Measurements from ENCODE around the gene RCAN2. TPM values are rescaled to one million over a fixed set of nuclear protein-coding genes. Genes with fewer than 3 reads are reported as not detected.

Gene RCAN2
- total RNA-seq, 1 donor from 2014 or later, result 17.0 TPM

GRCh38 chr6:46186583-46186982 is 304.7 kb downstream of the RCAN2 start:
- no peak for TF ChIP-seq CTCF (IDR thresholded peaks at IDR 0.05; ENCODE audit: unreplicated experiment)
- Mint-ChIP-seq H3K27ac (ENCODE audit: unreplicated experiment) (no peak overlapping the region), H3K4me1 (ENCODE audit: unreplicated experiment) (no peaks in the 10 kb centered on the region), H3K4me3 (ENCODE audit: unreplicated experiment) (no peak overlapping the region), H3K27me3 (ENCODE audit: unreplicated experiment) (no peaks in the 10 kb centered on the region), H3K9me3 (ENCODE audit: unreplicated experiment) (no peaks in the 10 kb centered on the region), H3K36me3 (ENCODE audit: low read depth, unreplicated experiment) (no peaks in the 10 kb centered on the region)
- no peak for DNase-seq (ENCODE audit: low spot score)

GRCh38 chr6:46184114-46184513 is 307.1 kb downstream of the RCAN2 start:
- no peak for DNase-seq (ENCODE audit: low spot score)
- Mint-ChIP-seq H3K9me3 (ENCODE audit: unreplicated experiment) (no peaks in the 10 kb centered on the region), H3K36me3 (ENCODE audit: low read depth, unreplicated experiment) (no peaks in the 10 kb centered on the region)

GRCh38 chr6:46175976-46176375 is 315.3 kb downstream of the RCAN2 start:
- DNase-seq (ENCODE audit: low spot score), result no peak
- Mint-ChIP-seq H3K27ac (ENCODE audit: unreplicated experiment) (no peak overlapping the region), H3K36me3 (ENCODE audit: low read depth, unreplicated experiment) (no peaks in the 10 kb centered on the region), H3K9me3 (ENCODE audit: unreplicated experiment) (no peaks in the 10 kb centered on the region), H3K4me1 (ENCODE audit: unreplicated experiment) (no peaks in the 10 kb centered on the region), H3K27me3 (ENCODE audit: unreplicated experiment) (no peaks in the 10 kb centered on the region), H3K4me3 (ENCODE audit: unreplicated experiment) (no peak overlapping the region)
- TF ChIP-seq CTCF (IDR thresholded peaks at IDR 0.05; ENCODE audit: unreplicated experiment), result no peak

More at GRCh38 chr6:46184114-46184513, 307.1 kb downstream of the RCAN2 start:
- Mint-ChIP-seq H3K27ac (ENCODE audit: unreplicated experiment) (no peak overlapping the region), H3K27me3 (ENCODE audit: unreplicated experiment) (no peaks in the 10 kb centered on the region), H3K4me1 (ENCODE audit: unreplicated experiment) (no peaks in the 10 kb centered on the region), H3K4me3 (ENCODE audit: unreplicated experiment) (no peak overlapping the region)
- no peak for TF ChIP-seq CTCF (IDR thresholded peaks at IDR 0.05; ENCODE audit: unreplicated experiment)

- Mint-ChIP-seq H3K27me3 (ENCODE audit: unreplicated experiment) (no peaks in the 10 kb centered on the region), H3K9me3 (ENCODE audit: unreplicated experiment) (no peaks in the 10 kb centered on the region), H3K36me3 (ENCODE audit: low read depth, unreplicated experiment) (no peaks in the 10 kb centered on the region), H3K27ac (ENCODE audit: unreplicated experiment) (no peak overlapping the region), H3K4me3 (ENCODE audit: unreplicated experiment) (no peak overlapping the region), H3K4me1 (ENCODE audit: unreplicated experiment) (no peaks in the 10 kb centered on the region)
- DNase-seq (ENCODE audit: low spot score), result no peak
- TF ChIP-seq CTCF (IDR thresholded peaks at IDR 0.05; ENCODE audit: unreplicated experiment), result no peak
These were observed 315.8 kb downstream of the RCAN2 start for GRCh38 chr6:46175446-46175845.

GRCh38 chr6:46174904-46175303 is 316.3 kb downstream of the RCAN2 start:
- Mint-ChIP-seq H3K27me3 (ENCODE audit: unreplicated experiment) (no peaks in the 10 kb centered on the region), H3K4me3 (ENCODE audit: unreplicated experiment) (no peak overlapping the region), H3K9me3 (ENCODE audit: unreplicated experiment) (no peaks in the 10 kb centered on the region), H3K4me1 (ENCODE audit: unreplicated experiment) (peaks cover 2% of the 10 kb centered on the region), H3K36me3 (ENCODE audit: low read depth, unreplicated experiment) (no peaks in the 10 kb centered on the region), H3K27ac (ENCODE audit: unreplicated experiment) (no peak overlapping the region)
- no peak for TF ChIP-seq CTCF (IDR thresholded peaks at IDR 0.05; ENCODE audit: unreplicated experiment)
- no peak for DNase-seq (ENCODE audit: low spot score)
